ENCODE data around the gene PRAME. TPM values are rescaled to one million over a fixed set of nuclear protein-coding genes. Genes with fewer than 3 reads are reported as not detected.

PRAME gene
- total RNA-seq, 3 donors from 2014 or later: 0.33 TPM; not detected in 2

- H3K27me3 ChIP-seq: peaks cover 0 to 16% of the 10 kb centered on the region in 2 donors
- no peaks in the 10 kb centered on the region for H3K36me3 ChIP-seq
- intact Hi-C loops (cut with DNase I; ENCODE audit: low total_unique reads): loop anchor here (1.0 to 2.0 kb wide), 2 partner anchors 13 to 46 kb away; no protein-coding TSS in a partner anchor
- H3K9me3 ChIP-seq: peaks cover 13 to 25% of the 10 kb centered on the region in 2 donors
- TF ChIP-seq CTCF (IDR thresholded peaks at IDR 0.05) (no peak), POLR2A (IDR thresholded peaks at IDR 0.05) (no peak), POLR2AphosphoS5 (IDR thresholded peaks at IDR 0.05) (no peak)
- no peak overlapping the region for H3K27ac ChIP-seq
- DNase-seq (ENCODE audit: low spot score in 2 of 2): no peak
- no peak overlapping the region for H3K4me3 ChIP-seq
- H3K4me1 ChIP-seq: no peaks in the 10 kb centered on the region
These were observed 52.3 kb downstream of the PRAME start for GRCh38 chr22:22506736-22507135.

- intact Hi-C loops (cut with DNase I; ENCODE audit: low total_unique reads): no loop called here
- no peak for DNase-seq (ENCODE audit: low spot score in 2 of 2)
- TF ChIP-seq POLR2AphosphoS5 (IDR thresholded peaks at IDR 0.05) (no peak), CTCF (IDR thresholded peaks at IDR 0.05) (no peak), POLR2A (IDR thresholded peaks at IDR 0.05) (no peak)
These were observed 60.8 kb downstream of the PRAME start for GRCh38 chr22:22498267-22498666.

More at GRCh38 chr22:22498267-22498666, 60.8 kb downstream of the PRAME start:
- Histone ChIP-seq H3K27ac (no peak overlapping the region), H3K27me3 (no peaks in the 10 kb centered on the region), H3K9me3 (no peaks in the 10 kb centered on the region), H3K36me3 (no peaks in the 10 kb centered on the region), H3K4me1 (no peaks in the 10 kb centered on the region), H3K4me3 (no peak overlapping the region)

Other genes with a start within 250 kb of the PRAME start
- under 1 TPM; 0.33 to 0.64 (median 0.44) TPM for gene ZNF280B, start 50.5 kb downstream of the PRAME start, total RNA-seq
- not detected for gene ZNF280A, start 39.0 kb downstream of the PRAME start, total RNA-seq
- gene GGTLC2, start 85.3 kb upstream of the PRAME start, total RNA-seq: not detected

Data from breast epithelium (tissue), 4 donors.